ENCODE results near the gene ADI1.
"Not testable (repeated sequence)": the region's sequence is repeated elsewhere in the genome, so short reads cannot be mapped to it uniquely, and the experiment has no call there.

The ADI1 gene

GRCh38 chr2:3461801-3462492 is 57.4 kb downstream of the ADI1 start:
- peak; percentile 26 for DNase-seq

GRCh38 chr2:3460831-3461800 is 58.2 kb downstream of the ADI1 start:
- no peak for DNase-seq

- DNase-seq = no peak
Measured at GRCh38 chr2:3460156-3460555, 59.2 kb downstream of the ADI1 start.

- DNase-seq = no peak
Measured at GRCh38 chr2:3459185-3460015, 59.9 kb downstream of the ADI1 start.

GRCh38 chr2:3458396-3459184 is 60.7 kb downstream of the ADI1 start:
- DNase-seq = no peak

- no peak for DNase-seq
Measured at GRCh38 chr2:3457524-3458395, 61.6 kb downstream of the ADI1 start.

GRCh38 chr2:3456125-3456524 is 63.2 kb downstream of the ADI1 start:
- DNase-seq = no peak

- no peak for DNase-seq
Measured at GRCh38 chr2:3454802-3455201, 64.5 kb downstream of the ADI1 start.

GRCh38 chr2:3454005-3454404 is 65.3 kb downstream of the ADI1 start:
- DNase-seq = not testable (repeated sequence)

- no peak for DNase-seq
Measured at GRCh38 chr2:3453190-3453999, 65.9 kb downstream of the ADI1 start.

GRCh38 chr2:3451926-3452671 is 67.2 kb downstream of the ADI1 start:
- no peak for DNase-seq

- no peak for DNase-seq
Measured at GRCh38 chr2:3451169-3451568, 68.2 kb downstream of the ADI1 start.

- DNase-seq = no peak
Measured at GRCh38 chr2:3450385-3451010, 68.8 kb downstream of the ADI1 start.

GRCh38 chr2:3449936-3450335 is 69.4 kb downstream of the ADI1 start:
- no peak for DNase-seq

- DNase-seq = no peak
Measured at GRCh38 chr2:3449086-3449485, 70.2 kb downstream of the ADI1 start.

- DNase-seq = not testable (repeated sequence)
Measured at GRCh38 chr2:3448441-3448911, 70.9 kb downstream of the ADI1 start.

- DNase-seq = no peak
Measured at GRCh38 chr2:3447789-3448317, 71.5 kb downstream of the ADI1 start.
